MM.1S (cell line): ENCODE results near the gene PROX1.

Experiments used
- EZH2 ChIP-seq: fragments of 300-600 bp; sonication (generic); optimal IDR thresholded peaks from 2 replicates; pipeline ENCODE3; 2017; ENCODE audit warnings: low read depth, mild to moderate bottlenecking, antibody characterized with exemption, low read length, mixed read lengths
- EZH2phosphoT487 ChIP-seq: fragments of 300-600 bp; sonication (generic); IDR thresholded peaks from 2 replicates; pipeline ENCODE4 v1.6.1; 2018; ENCODE audit warnings: antibody characterized with exemption, low read length
- TF ChIP-seq, protein P1 (sequence below): fragments of 300-600 bp; sonication (generic); IDR thresholded peaks from 2 replicates; pipeline ENCODE4 v1.5.1; 2016; ENCODE audit warnings: antibody characterized with exemption, low read length, mixed read lengths

DNA sequence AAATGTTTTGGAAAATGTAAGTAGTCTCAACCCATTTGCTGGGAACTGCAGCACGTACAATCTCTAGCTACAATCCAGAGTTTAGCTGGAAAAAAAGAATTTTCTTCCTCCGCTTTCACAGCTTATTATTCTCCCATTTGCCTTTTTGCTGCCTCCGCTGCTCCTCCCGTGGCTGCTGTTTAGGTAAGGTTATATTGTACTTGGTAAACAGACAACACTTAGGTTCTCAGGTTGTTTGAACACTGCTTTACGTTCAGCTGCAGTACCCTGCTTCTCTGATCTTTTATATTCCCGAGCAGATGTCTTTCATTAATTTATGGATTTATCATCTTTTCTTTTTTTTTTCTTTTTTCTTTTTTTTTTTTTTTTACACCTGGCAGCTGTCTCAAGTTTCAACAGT, 14.3 kb downstream of the PROX1 start:
- TF ChIP-seq, protein P1, sequence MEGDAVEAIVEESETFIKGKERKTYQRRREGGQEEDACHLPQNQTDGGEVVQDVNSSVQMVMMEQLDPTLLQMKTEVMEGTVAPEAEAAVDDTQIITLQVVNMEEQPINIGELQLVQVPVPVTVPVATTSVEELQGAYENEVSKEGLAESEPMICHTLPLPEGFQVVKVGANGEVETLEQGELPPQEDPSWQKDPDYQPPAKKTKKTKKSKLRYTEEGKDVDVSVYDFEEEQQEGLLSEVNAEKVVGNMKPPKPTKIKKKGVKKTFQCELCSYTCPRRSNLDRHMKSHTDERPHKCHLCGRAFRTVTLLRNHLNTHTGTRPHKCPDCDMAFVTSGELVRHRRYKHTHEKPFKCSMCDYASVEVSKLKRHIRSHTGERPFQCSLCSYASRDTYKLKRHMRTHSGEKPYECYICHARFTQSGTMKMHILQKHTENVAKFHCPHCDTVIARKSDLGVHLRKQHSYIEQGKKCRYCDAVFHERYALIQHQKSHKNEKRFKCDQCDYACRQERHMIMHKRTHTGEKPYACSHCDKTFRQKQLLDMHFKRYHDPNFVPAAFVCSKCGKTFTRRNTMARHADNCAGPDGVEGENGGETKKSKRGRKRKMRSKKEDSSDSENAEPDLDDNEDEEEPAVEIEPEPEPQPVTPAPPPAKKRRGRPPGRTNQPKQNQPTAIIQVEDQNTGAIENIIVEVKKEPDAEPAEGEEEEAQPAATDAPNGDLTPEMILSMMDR: no peak
- no peak for TF ChIP-seq EZH2
- TF ChIP-seq EZH2phosphoT487: no peak
